NCI-H1105 treated with DMSO at 0.1 percent for 48 hours (cell line): ENCODE measurements around the gene NHS.

Experiments
- DNase-seq: peaks from one replicate; lab custom pipeline; 2025; lab: John Stamatoyannopoulos, UW

Gene NHS

GRCh38 chrX:17736856-17737709 is 362.1 kb downstream of the NHS start, which contains the start of gene SCML1:
SCML1 (plus strand) TSS chrX:17737493; CDS start chrX:17744187, 6,694 bp downstream.
- DNase-seq = peak; percentile 94

GRCh38 chrX:17737710-17737985 is 362.6 kb downstream of the NHS start:
- no peak for DNase-seq

GRCh38 chrX:17737986-17738713 is 363.1 kb downstream of the NHS start:
- DNase-seq = peak; percentile 56

GRCh38 chrX:17738737-17739535 is 363.9 kb downstream of the NHS start:
- DNase-seq = no peak

GRCh38 chrX:17740137-17741122 is 365.4 kb downstream of the NHS start:
- DNase-seq = no peak

- DNase-seq = no peak
These were observed 366.1 kb downstream of the NHS start for GRCh38 chrX:17741123-17741511.

GRCh38 chrX:17743913-17744312 is 368.9 kb downstream of the NHS start:
- no peak for DNase-seq

- peak; percentile 4 for DNase-seq
These were observed 370.0 kb downstream of the NHS start for GRCh38 chrX:17744896-17745523.

- DNase-seq = no peak
These were observed 372.7 kb downstream of the NHS start for GRCh38 chrX:17747692-17748091.

GRCh38 chrX:17748684-17749083 is 373.7 kb downstream of the NHS start:
- DNase-seq = no peak

- no peak for DNase-seq
These were observed 375.4 kb downstream of the NHS start for GRCh38 chrX:17750436-17750835.

GRCh38 chrX:17758382-17758781 is 383.4 kb downstream of the NHS start:
- DNase-seq = no peak

GRCh38 chrX:17759990-17760389 is 385.0 kb downstream of the NHS start:
- DNase-seq = no peak

GRCh38 chrX:17767734-17768133 is 392.7 kb downstream of the NHS start:
- no peak for DNase-seq

- DNase-seq = no peak
These were observed 394.0 kb downstream of the NHS start for GRCh38 chrX:17768997-17769396.

- no peak for DNase-seq
These were observed 394.8 kb downstream of the NHS start for GRCh38 chrX:17769701-17770269.

GRCh38 chrX:17773221-17773876 is 398.3 kb downstream of the NHS start:
- no peak for DNase-seq

- DNase-seq = no peak
These were observed 399.1 kb downstream of the NHS start for GRCh38 chrX:17774053-17774452.

GRCh38 chrX:17778997-17779396 is 404.0 kb downstream of the NHS start:
- DNase-seq = no peak

- no peak for DNase-seq
These were observed 404.4 kb downstream of the NHS start for GRCh38 chrX:17779434-17779833.
